ENCODE data around the gene BTBD6.
"Not testable (repeated sequence)": the region's sequence is repeated elsewhere in the genome, so short reads cannot be mapped to it uniquely, and the experiment has no call there.

BTBD6 gene

DNA sequence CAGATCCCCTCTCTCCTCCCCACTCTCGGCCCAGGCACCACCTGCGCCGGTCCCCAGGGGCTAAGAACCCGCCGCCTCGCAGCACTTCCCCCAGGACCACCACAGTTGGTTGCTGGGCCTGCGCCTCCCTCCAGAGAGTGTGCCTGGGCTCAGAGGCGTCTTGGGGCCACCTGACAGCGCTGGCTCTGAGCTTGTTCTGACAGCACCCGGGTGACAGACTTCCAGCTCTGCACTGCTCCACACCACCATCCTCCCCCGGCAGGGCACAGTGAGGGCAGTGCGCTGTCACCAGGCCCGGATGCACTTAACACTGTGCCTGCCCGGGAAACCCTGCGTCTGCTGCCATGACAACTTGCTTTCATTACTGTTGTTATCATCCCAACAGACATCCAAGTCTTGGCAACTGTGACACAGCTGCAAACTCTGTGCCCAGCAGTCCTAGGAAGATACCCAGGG is 45.8 kb downstream of the BTBD6 start:
- DNase-seq (ENCODE audit: low spot score) = no peak
- TF ChIP-seq CTCF (conservative IDR thresholded peaks at IDR 0.05; ENCODE audit: low read depth) = no peak
- POLR2A ChIA-PET (ENCODE audit: low non-redundant PET) = interaction anchor here (0.6 kb wide), 1 partner anchor 24 kb away, joined by 6 read pairs; no protein-coding TSS in a partner anchor
- peak overlapping the region; percentile 18; the same call in 1 of the 2 replicates for H3K27ac ChIP-seq
- CTCF ChIA-PET = interaction anchor here (0.6 to 0.7 kb wide), 3 partner anchors 11 to 244 kb away, joined by 3 read pairs; no protein-coding TSS in a partner anchor

DNA sequence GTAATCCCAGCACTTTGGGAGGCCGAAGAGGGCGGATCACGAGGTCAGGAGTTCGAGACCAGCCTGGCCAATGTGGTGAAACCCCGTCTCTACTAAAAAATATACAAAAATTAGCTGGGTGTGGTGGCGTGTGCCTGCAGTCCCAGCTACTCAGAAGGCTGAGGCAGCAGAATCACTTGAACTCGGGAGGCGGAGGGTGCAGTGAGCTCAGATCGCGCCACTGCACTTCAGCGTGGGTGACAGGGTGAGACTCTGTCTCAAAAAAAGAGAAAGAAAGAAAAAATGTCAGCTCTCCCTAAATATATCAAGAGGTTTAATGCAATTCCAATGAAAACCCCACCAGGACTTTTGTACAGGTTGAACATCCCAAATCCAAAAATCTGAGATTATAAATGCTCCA is 49.0 kb downstream of the BTBD6 start:
- CTCF ChIA-PET = interaction anchor here (0.7 kb wide), 2 partner anchors 69 to 118 kb away, joined by 4 to 5 read pairs; no protein-coding TSS in a partner anchor

GRCh38 chr14:105299654-105300541 is 51.6 kb downstream of the BTBD6 start:
- peak overlapping the region; percentile 95 for H3K27ac ChIP-seq
- CTCF ChIA-PET = interaction anchor here (0.6 to 0.7 kb wide), 2 partner anchors 14 to 15 kb away, joined by 3 read pairs; no protein-coding TSS in a partner anchor
- POLR2A ChIA-PET (ENCODE audit: low non-redundant PET) = no interaction called here
- DNase-seq (ENCODE audit: low spot score) = no peak
- no peak for TF ChIP-seq CTCF (conservative IDR thresholded peaks at IDR 0.05; ENCODE audit: low read depth)

More for the DNA sequence above, 49.0 kb downstream of the BTBD6 start:
- POLR2A ChIA-PET (ENCODE audit: low non-redundant PET); H3K27ac ChIP-seq; DNase-seq (ENCODE audit: low spot score): not testable (repeated sequence)
